Measurements from ENCODE around the gene PLCZ1. TPM values are rescaled to one million over a fixed set of nuclear protein-coding genes. Genes with fewer than 3 reads are reported as not detected.
A peak's percentile ranks its signal among the peaks of the same experiment; 100 is the strongest.

PLCZ1 gene
- total RNA-seq, 1 donor from 2014 or later: not detected

DNA sequence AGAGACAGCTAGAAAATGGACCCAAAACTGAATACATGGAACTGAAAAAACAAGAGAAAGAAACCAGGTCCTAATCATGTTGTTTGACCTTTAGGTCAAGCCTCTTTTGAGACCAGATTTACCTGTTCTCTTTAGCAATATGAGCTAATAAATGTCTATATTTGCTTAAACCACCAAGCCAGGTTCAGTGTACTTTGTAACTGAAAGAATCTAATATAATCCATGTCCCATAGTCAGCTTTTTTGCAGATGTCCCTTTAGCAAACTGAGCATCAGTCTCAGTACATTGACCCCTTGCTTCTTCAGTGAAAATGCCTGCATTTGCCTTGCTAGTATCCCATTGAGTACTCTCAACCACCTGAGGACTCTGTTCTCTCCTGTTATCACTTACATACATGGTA lies 61.7 kb downstream of the PLCZ1 start:
- ATAC-seq (no peak), DNase-seq (no peak)
- Histone ChIP-seq H3K27me3 (ENCODE audit: low read depth) (no peaks in the 10 kb centered on the region), H3K27ac (no peak overlapping the region), H3K9me3 (no peaks in the 10 kb centered on the region), H3K36me3 (no peaks in the 10 kb centered on the region), H3K4me3 (no peak overlapping the region), H3K4me1 (no peaks in the 10 kb centered on the region)
- intact Hi-C loops (cut with DNase I): no loop called here
- TF ChIP-seq, protein P1, sequence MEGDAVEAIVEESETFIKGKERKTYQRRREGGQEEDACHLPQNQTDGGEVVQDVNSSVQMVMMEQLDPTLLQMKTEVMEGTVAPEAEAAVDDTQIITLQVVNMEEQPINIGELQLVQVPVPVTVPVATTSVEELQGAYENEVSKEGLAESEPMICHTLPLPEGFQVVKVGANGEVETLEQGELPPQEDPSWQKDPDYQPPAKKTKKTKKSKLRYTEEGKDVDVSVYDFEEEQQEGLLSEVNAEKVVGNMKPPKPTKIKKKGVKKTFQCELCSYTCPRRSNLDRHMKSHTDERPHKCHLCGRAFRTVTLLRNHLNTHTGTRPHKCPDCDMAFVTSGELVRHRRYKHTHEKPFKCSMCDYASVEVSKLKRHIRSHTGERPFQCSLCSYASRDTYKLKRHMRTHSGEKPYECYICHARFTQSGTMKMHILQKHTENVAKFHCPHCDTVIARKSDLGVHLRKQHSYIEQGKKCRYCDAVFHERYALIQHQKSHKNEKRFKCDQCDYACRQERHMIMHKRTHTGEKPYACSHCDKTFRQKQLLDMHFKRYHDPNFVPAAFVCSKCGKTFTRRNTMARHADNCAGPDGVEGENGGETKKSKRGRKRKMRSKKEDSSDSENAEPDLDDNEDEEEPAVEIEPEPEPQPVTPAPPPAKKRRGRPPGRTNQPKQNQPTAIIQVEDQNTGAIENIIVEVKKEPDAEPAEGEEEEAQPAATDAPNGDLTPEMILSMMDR (IDR thresholded peaks at IDR 0.05): no peak

DNA sequence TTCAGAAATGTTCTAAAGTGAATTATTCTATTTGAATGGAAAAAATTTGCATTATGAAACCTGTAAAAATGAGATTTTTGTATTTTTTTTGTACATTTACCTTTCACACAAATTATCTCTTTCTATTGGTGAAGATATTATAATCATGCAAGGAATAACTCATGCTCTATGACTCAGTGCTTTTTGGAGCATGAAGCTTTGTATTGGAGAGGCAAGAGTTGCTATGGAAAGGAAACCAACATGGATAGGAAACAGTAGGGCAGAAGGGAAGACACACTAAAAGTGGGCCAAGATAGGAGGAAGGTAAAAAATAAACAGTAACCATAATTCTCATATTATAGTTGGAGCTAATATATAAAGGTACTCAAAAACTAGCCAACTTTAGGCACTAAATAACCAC lies 79.0 kb downstream of the PLCZ1 start:
- H3K4me1 ChIP-seq: no peaks in the 10 kb centered on the region
- TF ChIP-seq, protein P1 (IDR thresholded peaks at IDR 0.05): no peak
- H3K27me3 ChIP-seq (ENCODE audit: low read depth): no peaks in the 10 kb centered on the region
- H3K9me3 ChIP-seq: no peaks in the 10 kb centered on the region
- no peak for ATAC-seq
- H3K27ac ChIP-seq: no peak overlapping the region
- no peaks in the 10 kb centered on the region for H3K36me3 ChIP-seq
- intact Hi-C loops (cut with DNase I): no loop called here
- H3K4me3 ChIP-seq: no peak overlapping the region
- no peak for DNase-seq

DNA sequence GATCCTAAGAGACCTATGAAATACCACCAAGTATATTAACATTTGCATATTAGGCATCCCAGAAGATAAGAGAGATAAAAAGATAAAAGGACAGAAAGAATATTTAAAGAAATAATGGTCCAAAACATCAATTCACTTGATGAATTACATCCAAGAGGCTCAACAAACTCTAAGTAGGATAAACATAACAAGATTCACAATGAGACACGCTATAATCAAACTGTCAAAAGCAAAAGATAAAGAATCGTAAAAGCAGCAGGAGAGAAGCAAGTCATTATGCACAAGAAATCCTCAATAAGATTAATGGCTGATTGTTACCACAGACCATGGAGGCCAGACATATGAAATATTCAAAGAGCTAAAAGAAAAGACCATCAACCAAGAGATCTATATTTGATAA lies 79.6 kb downstream of the PLCZ1 start:
- Histone ChIP-seq H3K27ac (no peak overlapping the region), H3K36me3 (no peaks in the 10 kb centered on the region), H3K9me3 (no peaks in the 10 kb centered on the region), H3K27me3 (ENCODE audit: low read depth) (no peaks in the 10 kb centered on the region), H3K4me3 (no peak overlapping the region), H3K4me1 (no peaks in the 10 kb centered on the region)
- DNase-seq: no peak
- intact Hi-C loops (cut with DNase I): no loop called here
- TF ChIP-seq, protein P1 (IDR thresholded peaks at IDR 0.05): no peak
- ATAC-seq: no peak

DNA sequence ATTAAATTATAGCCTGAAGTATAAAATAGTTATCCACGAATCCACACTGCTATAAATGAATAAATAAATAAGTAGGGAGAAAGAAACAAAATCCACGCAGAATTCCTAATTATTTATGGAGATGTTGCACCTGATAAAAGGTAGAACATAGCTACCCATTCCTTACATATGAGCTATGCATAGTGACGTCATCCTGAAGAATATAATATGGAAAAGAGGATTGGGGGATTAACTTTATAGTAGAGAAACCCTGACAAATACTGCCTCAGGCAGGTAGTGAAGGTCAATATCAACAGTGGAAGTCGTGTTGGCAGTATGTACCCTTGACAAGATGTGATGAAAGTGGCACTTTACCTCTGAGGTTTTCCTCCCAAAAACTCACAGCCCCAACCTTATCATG lies 82.5 kb downstream of the PLCZ1 start:
- no peaks in the 10 kb centered on the region for H3K36me3 ChIP-seq
- no peak for ATAC-seq
- H3K27me3 ChIP-seq (ENCODE audit: low read depth): no peaks in the 10 kb centered on the region
- no peak overlapping the region for H3K27ac ChIP-seq
- DNase-seq: no peak
- intact Hi-C loops (cut with DNase I): no loop called here
- TF ChIP-seq, protein P1 (IDR thresholded peaks at IDR 0.05): no peak
- H3K4me1 ChIP-seq: no peaks in the 10 kb centered on the region
- H3K9me3 ChIP-seq: no peaks in the 10 kb centered on the region
- H3K4me3 ChIP-seq: no peak overlapping the region

DNA sequence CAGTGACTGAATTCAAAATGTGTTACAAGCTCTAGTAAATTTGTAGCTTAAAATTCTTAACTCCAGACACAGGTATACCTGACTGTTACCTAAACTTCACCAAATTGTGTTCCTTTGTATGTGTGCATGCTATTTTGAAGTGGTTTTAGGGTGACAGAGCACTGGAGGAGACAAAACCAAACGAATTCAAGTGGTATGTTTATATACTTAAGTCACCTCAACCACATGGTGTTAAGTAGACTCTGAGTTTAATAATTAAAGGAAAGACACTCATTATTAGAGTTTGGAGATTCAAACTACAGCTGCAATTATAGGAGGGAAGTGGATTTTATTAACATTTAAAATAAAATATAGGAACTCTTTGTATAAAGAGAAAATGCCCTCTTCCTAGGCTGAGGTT lies 84.3 kb downstream of the PLCZ1 start:
- no peak for DNase-seq
- Histone ChIP-seq H3K9me3 (no peaks in the 10 kb centered on the region), H3K4me3 (no peak overlapping the region), H3K27ac (no peak overlapping the region), H3K4me1 (no peaks in the 10 kb centered on the region), H3K36me3 (no peaks in the 10 kb centered on the region), H3K27me3 (ENCODE audit: low read depth) (no peaks in the 10 kb centered on the region)
- ATAC-seq: peak in 1 of 2 donors; percentile 45
- TF ChIP-seq, protein P1 (IDR thresholded peaks at IDR 0.05): no peak
- intact Hi-C loops (cut with DNase I): no loop called here

DNA sequence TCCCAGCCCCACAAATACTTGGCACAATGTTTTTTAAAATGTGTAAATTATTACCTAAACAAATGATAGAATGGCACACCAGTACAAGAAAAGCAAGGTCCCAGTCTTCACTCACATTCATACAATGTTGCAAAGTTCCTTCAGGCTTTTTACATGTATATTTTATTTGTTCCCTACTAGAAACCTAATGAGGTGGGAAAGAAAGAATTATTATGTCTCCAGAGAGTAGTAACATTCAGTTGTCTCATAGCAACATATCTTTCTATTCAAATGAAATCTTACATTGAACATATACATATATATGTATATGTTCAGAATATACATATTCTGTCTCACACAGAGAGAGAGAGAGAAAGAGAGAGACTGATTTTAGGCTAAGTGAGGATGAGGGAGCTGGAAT lies 85.2 kb downstream of the PLCZ1 start:
- TF ChIP-seq, protein P1 (IDR thresholded peaks at IDR 0.05): no peak
- Histone ChIP-seq H3K27me3 (ENCODE audit: low read depth) (no peaks in the 10 kb centered on the region), H3K27ac (no peak overlapping the region), H3K36me3 (no peaks in the 10 kb centered on the region), H3K4me3 (no peak overlapping the region), H3K9me3 (no peaks in the 10 kb centered on the region), H3K4me1 (no peaks in the 10 kb centered on the region)
- intact Hi-C loops (cut with DNase I): no loop called here
- DNase-seq (no peak), ATAC-seq (no peak)
